ENCODE results near the gene TPH2.

TPH2 gene

DNA sequence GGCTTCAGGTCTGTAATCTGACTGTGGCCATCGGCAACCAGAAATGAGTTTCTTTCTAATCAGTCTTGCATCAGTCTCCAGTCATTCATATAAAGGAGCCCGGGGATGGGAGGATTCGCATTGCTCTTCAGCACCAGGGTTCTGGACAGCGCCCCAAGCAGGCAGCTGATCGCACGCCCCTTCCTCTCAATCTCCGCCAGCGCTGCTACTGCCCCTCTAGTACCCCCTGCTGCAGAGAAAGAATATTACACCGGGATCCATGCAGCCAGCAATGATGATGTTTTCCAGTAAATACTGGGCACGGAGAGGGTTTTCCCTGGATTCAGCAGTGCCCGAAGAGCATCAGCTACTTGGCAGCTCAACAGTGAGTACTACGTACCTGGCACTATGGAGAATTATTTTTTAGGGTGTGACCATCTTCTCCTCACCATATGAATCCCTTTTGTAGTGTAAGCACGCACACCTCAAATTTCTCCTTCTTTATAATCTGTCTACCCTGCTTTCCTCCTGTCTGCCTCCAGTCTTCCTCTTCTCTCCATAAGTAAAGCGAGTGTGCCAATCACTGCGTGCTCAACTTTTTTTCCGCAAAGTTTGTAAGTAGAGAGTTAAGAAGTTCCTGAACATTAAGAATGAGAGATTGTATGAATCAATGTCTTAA lies at the start of gene TPH2:
TSS of gene TPH2 (plus strand) at position 118 of the 658 bp plus-strand sequence. CDS start at position 260, 142 bp downstream.
- peak; percentile 5 to 23 (median 16) for DNase-seq

DNA sequence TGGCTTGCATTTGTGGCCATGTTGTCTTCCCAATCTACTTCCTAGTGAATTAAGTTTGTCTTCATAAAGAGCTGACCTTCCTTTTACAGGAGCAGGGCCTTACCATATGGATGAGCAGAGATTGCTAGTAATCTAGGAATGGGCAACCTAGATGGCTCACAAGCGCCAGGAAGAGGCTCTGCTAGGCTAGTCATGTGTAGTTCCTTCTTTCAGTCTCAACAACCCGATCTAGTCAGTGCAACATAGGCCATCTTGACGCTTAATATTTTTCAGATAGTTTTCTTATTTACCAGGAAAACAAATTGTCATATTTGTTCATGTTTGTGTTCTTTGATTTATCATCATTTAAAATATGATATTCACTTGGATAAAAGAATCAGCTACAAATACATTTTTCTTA lies 48.2 kb upstream of the TPH2 start:
- DNase-seq, result no peak

DNA sequence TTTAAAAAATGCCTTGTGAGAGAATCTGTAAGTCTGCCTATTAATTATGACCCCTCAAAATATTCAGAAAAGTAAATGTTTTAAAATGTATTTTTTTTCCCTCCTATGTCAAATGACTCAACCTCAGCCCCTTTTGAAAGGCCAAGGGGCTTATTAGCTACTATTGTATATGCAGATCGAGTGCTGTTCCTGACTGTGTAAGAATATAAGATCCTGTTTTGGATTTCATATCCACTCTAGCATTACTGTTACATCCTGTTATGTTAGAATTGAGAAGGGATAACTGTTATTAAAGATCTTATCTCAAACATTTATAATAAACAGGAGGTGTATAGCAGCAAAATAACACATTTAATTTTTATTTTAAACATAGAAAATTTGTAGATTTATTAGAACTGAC lies 46.6 kb upstream of the TPH2 start:
- no peak for DNase-seq

DNA sequence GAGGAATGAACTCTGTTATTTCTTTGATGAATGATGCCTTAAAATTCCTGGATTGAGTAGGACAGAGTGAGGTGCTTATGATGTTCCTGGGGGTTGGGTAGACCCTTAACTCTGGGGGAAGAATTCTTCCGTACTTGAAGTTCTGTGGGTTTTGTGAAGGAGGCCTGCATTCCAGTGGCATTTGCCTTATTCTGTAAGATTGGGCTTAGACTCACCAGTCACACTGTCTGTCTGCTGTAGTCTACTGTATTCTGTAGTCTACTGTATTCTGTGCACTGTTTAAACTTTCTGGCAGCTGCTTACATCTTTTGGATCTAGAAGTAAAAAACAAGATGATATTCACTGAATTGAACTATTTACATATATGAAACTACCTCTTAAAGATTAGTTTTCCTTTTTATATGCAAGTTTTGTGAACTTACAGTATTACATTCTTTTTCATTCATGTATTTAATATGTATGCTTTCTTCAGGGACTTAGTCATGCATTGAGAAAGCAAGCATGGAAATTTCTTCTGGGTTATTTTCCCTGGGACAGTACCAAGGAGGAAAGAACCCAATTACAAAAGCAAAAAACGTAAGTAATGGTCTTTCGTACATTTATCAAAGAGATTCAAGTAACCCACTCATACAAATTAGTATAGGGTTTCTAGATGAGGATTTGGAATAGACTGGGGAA lies 42.3 kb upstream of the TPH2 start:
- no peak for DNase-seq

DNA sequence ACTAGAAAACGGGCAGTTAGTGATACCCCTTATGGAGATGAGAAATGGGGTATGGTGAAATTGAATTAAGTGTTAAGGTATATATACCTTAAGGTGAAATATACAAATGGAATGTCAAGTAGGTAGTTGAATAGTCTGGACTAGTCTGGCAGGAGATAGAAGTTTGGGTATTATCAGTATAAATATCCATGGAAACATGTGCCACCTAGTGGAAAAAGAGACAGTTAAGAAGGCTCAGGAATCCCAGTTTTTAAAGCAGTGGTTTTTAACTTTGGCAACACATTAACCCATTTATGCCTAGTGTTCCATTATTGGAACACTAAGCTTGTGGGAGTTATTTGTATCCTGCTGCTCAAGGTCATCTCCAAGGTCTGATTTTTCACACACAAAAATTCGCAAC lies 38.6 kb upstream of the TPH2 start:
- DNase-seq, result no peak

DNA sequence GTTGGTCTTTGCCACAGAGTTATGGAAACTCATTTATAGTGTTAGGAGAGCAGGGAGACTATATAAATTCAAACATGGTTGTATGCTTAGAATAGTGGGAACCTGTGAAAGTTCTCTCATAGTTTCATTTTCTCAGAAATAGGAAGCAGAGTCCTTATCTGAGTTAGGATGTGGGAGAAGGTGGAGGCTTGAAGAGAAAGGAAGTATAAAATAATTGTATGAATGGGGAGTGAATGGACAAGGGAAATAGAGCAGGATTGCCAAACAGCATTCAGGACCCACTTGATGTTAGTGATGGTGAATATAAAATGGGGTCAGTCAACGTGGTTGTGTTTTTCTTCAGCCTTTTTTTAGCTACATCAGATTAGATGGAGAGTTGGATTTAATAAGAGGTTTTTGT lies 34.0 kb upstream of the TPH2 start:
- no peak for DNase-seq

DNA sequence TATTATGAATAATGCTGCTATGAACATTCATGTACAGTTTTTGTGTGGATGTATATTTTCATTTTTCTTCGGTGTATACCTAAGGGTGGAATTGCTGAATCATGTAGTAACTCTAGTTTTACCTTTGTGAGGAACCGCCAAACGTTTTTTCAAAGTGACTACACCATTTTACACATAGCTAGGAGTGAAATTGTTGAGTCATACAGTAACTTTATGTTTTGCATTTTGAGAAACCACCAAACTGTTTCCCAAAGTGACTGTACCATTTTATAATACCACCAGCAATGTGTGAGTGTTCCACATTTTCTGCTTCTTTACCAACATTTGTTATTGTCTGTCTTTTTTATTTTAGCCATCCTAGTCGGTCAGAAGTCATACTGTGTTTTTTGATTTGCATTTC lies 3.1 kb upstream of the TPH2 start:
- no peak for DNase-seq

DNA sequence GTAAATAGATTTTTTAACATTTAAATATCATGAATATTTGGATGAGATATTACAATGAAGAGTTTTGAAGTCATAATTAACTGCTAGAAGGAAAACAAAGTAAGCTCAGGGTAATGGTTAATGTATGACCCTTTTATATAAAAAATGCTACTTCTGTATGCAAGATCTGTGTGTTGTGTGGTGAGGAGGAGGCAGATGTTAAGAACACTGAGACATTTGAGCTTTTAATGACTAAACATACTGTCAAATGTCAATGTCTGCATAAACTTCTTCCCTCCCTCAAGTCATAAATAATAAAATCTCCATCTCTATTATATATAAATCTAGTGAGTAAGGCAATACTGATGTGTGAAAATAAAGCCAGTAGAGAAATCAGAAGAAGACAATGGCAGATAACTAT lies 1.4 kb downstream of the TPH2 start:
- no peak for DNase-seq

DNA sequence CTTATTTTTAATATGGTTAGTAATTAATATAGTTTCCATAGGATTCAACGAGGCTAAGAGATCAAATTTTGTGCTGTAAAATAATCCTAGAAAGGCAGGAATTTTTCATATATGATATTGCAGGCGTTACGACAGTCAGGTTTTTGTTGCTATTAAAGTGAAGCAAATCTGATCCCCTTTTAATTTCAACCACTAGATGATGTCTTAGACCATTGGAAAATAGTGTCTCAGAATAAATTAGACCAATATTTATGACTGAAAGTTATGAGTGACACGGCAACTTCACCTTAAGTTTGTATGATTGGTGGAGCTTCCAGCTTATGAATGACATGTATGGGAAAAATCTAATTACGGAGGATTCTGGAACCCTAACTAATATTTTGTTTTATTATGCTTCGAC lies 2.5 kb downstream of the TPH2 start:
- DNase-seq, result no peak

DNA sequence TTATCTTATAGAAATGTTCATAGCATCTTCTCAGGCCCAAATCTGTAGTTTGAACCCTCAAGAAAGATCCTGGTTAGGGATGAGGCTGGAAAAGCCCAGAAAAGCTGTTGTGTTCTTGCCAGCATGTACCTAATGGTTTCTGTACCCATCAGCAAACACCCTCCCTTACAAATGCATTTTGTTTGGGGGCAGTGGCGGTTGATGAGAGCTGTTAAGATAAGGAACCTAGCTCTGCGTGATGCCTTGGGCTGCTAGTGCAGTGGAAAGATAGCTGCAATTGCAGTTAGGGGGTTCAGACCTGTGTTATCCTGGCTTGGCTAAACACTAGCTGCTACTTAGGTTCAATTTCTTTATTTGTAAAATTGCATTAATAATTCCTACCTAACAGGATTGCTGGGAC lies 3.6 kb downstream of the TPH2 start:
- DNase-seq, result no peak

DNA sequence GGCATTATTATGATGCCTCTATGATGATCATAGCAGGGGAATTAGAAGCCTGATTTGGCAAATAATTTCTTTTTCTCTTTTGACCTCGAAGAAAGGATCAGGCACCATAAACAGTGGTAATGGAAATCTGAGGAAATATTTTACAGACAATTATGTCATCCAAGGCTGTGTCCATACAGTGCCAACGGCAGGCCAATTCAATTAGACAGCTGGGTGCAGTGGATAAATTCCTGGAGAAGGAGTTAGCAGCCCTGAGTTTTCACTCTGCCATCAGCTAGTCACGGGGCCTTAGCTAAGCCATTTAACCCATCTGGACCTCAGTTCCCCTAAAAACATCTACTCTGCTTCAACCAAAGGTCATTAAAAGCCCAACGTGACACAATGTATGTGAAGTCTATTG lies 4.1 kb downstream of the TPH2 start:
- DNase-seq, result no peak

DNA sequence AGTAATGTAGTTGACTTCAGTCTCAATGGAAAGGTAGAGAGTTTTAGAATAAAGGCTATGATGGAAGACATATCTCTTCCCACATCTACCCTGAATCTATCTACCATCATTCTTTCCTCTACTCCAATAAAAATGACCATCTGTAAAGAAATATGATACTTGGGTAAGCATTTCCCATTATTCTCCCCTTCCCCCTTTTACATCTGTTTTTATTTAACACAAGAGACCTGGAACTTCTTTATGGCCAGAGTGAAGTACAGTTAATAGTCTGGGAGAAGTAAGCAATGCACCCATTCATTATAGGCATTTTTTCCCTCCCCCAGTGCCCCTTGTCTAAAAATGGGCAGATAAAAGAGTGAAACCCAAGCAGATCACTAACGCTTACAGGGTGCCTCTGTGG lies 6.5 kb downstream of the TPH2 start:
- DNase-seq, result no peak

DNA sequence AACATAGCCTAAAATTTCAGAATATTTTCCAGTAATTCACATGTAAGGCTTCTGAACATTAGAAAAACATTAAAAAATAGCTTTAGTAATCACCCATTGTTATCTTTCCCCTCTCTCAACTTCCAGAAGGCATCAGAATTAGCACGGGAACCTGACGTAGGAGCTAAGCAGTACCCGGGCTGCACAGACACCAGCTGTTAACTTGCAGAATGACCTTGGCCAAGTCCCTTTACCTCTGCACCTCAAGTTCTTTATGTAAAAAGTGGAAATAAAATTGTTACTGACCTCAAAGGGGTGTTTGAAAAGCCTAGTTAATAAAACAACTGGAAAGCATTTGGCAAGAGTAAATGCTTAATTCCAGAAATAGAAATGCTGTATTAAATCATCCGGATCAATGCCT lies 7.2 kb downstream of the TPH2 start:
- DNase-seq, result no peak

DNA sequence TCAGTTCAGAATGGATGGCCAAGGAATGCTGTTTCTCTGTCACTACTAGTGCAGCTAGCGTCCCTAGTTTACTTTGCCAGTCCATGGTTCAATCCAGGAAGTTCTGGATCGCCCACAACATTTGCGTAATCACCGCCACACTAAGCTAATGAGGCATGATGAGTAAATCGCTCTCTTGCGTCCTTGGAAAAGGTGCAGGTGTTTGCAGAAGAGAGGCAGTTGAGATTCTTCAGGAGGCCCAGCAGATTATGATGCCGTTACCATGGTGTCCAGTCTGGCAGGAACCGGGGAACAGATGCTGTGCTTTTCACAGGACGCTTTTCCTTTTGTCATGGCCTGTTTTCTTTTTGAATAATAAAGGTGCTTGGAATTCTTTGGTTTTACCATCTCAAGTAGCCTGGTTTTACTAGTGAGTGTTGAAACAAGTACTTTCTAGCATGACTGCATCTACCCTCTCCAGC lies 9.0 kb downstream of the TPH2 start:
- DNase-seq, result no peak

DNA sequence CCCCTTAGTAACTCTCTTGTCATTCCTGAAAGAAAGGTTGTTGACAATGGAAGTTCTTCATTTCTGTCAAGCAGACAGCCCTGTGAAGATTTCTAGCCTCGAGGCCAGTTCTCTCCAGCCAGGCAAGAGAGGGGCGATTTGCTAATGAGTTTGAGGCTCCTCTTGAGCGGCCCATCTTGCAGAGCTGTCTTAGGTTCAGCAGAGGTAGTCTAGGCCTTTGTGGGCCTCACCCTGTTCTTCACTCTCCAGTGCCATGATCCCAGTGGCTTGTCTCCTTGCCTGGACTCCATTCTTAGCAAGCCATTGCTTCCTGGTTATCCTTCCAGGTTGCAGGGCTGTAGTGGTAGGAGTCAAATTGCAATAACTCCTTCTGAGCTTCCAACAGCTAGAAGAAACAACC lies 9.7 kb downstream of the TPH2 start:
- DNase-seq, result no peak

DNA sequence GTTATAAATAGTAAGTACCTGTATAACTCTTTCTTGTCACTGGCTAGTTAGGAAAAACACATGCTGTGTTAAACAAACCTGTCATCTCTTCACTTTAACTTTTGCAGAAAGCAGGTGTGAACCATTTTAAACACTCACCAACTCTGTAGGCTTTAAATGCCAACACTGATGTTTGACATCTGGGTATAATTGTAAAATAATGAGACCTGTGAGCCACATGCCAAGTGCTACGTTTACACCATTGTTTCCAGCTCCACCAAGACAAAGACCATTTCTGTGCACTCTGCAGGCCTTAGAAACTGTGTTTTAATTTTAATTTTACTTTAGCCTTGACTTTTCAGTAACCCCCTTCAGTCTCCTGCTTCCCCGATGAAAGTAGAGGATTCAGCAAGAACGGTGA lies 11.0 kb downstream of the TPH2 start:
- no peak for DNase-seq

DNA sequence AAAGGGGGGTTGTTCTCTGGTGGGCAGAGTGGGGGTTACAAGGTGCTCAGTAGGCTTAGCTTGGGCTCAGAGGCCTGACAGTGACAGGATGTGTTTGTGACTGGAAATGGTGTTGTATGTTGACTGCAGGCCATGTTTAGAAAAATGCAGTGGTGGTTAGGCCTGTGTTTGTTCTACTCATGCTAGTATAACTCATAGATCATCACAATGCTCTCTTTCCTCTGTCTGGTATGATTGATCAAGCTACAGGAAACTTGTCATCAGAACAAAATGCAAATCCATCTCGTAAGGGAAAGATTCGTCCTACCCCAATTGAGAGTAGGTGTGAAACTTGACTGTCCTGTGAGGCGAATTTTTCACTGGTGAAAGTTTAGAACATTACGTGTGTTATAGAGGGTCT lies 11.8 kb downstream of the TPH2 start:
- no peak for DNase-seq

DNA sequence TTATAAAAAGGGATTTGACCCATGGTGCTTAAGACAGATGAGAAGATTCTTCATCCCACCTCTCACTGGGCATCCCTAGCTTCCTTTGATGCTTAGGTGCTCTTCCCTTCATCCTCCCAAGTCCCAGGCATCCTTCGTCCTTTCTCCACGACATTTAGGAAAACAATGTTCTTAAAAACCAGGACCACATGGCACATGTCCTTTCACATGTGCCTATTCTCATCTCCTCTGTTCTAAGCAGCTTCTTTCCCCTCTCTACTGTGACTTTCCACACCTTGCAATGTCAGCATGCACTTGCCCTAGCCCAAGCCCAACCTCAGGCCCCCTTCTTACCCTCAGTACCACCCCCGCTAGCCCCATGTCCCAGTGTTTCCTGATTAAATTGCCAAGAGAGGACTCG lies 12.2 kb downstream of the TPH2 start:
- no peak for DNase-seq

DNA sequence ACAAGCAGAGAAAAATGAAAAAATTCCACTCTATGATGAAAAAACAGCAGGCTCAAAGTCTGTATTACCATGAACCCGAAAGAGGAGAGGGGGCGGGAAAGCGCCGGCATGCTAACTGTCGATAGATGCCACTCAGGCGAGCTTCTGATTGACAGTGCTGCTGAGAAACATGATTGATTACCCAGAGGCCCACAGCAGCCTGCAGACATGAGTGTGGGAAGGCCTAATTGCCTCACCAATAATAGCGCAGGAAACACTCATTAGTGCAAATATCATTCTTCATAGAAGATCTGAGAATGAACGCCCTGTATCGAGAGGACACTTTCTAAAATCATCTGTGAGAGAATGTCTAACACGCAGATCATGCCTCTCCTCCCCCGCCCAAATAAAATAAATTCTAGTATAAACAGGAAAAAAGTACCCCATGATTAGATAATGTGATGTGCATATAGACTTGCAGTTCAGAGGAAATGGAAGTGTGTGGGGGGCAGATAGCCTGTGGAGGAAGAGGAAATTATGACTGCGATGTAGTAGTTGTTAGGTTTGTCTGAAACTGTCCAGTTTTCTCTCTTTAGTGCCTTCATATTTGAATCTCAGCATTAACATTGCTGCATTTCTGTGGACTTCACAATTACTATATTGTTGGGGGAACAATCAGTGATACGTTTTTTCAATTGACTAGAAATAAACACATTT lies 15.6 kb downstream of the TPH2 start:
- DNase-seq, result no peak

DNA sequence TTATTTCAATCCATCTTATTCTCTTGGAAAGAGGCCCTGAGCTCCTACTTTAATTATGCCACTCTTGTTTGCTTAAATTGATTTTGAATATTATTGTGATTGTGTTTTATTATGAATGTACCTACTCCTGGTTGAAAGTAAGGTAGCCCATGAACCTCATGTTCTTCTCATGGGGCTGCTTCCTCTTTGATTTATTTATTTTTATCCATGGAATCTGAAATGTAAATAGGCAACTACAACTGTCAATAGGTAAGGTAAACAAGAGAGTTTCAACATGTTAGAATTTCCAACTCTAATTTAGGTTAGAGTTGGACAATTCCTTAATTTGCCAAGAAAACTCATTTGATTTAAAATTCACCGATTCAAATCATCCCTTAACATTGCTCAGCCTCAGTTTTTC lies 16.2 kb downstream of the TPH2 start:
- no peak for DNase-seq

DNA sequence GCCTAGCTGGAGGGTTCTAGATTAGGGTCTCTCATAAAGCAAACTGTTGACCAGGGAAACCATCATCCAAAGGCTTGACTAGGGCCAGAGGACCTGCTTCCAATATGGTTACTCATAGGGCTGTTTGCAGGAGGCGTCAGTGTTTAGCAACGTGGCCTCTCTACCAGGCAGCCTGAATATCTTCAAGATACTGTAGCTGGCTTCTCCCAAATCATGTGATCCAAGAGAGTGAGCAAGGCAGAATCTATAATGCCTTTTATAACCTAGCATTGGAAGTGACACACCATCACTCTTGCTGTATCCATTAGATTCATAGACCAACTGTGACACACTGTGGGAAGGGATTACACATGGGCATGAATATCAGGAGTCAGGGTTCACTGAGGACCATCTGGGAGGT lies 17.3 kb downstream of the TPH2 start:
- no peak for DNase-seq

DNA sequence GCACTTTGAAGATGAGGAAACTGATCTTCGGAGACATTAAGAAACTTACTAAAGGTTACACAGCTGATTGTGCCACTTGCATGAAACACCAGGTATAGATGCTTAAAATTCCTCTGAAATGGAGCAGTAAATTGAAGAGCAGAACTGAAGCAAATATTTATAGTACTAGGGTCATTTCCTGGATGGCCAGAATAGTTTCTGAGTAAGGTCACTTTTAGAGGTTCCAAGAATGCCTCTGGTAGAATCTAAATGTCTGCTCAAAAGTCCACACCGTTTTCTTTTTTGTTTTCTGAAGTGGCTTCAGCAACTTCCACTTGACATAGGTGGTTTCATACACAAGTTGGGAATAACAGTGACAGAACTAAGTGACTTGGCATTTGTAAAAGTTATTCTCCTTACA lies 19.4 kb downstream of the TPH2 start:
- DNase-seq, result no peak

DNA sequence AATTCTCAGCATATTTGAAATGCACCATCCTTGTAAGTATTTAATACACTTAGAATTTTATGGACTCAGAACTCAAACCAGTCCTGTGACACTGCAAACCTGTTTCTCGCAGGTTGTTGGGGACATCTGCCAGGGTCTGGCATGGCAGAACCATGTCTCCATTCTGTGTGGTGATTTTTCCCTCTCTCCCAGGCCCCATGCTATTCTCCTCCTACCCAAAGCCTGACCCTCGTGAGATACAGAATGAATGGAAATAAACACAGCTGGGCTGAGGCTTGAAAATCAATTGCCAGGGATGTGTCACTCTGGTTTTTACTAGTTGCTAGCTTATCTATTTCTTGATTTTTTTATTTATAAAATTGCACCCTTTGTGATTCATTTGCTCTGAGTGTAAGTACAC lies 19.8 kb downstream of the TPH2 start:
- no peak for DNase-seq

DNA sequence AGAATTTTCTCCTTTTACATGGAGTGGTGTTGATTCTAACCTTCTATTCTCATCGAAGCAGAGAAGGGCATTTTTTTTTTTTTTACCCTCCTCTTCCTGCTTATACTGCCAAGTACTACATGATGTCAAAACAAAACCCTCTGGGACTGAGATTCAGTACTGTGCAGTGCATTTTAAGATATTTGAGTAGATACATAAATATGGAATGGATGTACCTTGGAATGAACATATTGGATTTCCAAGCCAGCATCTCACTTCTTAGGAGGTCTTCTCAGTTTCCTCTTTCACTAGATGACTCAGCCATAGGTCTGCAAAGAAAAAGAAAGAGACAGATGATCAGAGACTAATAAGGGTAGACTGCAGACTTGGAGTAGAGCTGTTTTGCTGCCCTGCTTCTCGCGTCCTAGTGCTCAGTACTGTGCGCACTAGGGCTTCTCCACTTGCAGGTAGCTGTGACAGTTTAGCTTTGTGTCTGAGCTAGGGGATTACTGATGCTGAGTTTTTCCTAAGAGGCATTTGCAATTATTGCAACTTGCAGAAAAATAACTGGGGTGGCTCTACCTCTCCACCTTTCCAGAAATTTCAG lies 20.4 kb downstream of the TPH2 start:
- no peak for DNase-seq

Measured in stimulated activated naive CD4-positive, alpha-beta T cell (primary cell).